ENCODE results near the gene CFAP92.

DNA sequence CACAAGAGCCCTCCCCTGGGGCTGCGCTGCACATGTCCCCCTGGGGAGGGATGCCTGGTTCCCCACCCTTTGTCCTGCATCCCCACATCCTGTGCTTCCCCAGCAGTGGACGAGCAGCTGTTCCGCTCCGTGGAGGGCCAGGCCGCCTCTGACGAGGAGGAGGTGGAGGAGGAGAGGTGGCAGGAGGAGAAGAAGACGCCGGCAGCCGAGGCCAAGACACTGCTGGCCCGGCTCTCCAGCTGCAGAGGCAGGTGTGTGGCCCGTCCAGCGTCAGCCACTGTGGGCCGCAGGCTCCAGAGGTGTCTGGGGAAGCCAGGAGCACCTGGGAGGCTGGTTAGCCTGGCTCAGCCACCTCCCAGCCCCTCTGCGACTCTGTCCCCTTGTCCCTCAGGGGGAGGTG is 38.8 kb upstream of the CFAP92 start:
- no peak for TF ChIP-seq ZNF274 (IDR thresholded peaks at IDR 0.05; ENCODE audit: low read depth, low read length)
- TF ChIP-seq SUZ12 (IDR thresholded peaks at IDR 0.05; ENCODE audit: extremely low read depth, insufficient read depth, insufficient read length), result no peak
- TF ChIP-seq YY1 (IDR thresholded peaks at IDR 0.05; ENCODE audit: insufficient read depth, insufficient read length), result no peak
